ENCODE data around the gene FSTL3. TPM values are rescaled to one million over a fixed set of nuclear protein-coding genes. Genes with fewer than 3 reads are reported as not detected.
A peak's percentile ranks its signal among the peaks of the same experiment; 100 is the strongest.

Gene FSTL3
- total and polyA plus RNA-seq, 2 of the 13 experiments (the other 11 are each of a cell fraction or from before 2014, with no cell fraction given) = 13.5 to 15.6 TPM

DNA sequence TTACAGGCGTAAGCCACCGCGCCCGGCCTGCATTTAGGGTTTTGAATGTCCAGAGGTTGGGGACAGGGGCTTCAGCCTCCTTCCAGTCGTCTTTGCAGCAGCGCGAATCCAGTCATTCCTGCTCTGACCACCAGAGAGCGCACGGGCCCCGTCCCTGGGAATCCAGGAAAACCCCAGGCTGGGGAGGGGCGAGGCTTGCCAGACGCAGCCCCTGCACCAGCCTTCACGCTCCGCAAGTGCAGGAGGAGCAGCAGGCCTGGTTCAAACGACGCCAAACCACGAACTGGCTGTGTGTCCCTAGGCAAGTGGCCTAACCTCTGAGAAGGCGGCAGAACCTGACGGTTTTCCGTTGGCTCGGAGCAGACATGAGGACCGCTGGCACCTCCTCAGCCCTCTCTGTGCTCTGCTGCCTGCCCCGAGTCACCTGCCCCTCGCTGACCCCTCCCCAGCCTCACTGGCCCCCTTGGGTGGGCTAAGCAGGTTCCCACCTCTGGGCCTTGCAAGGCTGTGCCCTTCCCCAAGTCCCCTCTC, 11.2 kb upstream of the FSTL3 start (continued):
- peak; percentile 43; the same call in 1 of the 2 replicates for TF ChIP-seq ZSCAN21 (CRISPR knock-in tag; IDR thresholded peaks at IDR 0.05; ENCODE audit: borderline replicate concordance)
- TF ChIP-seq SALL1 (CRISPR knock-in tag; IDR thresholded peaks at IDR 0.05) = peak; percentile 90
- TF ChIP-seq SETDB1 (CRISPR knock-in tag; IDR thresholded peaks at IDR 0.05; ENCODE audit: borderline replicate concordance) = 0 out of 2 replicates have a peak, but pooled peaks have one; percentile 36
- no peak for TF ChIP-seq ZNF577 (CRISPR knock-in tag; IDR thresholded peaks at IDR 0.05; ENCODE audit: borderline replicate concordance, low read depth)
- TF ChIP-seq ZNF839 (CRISPR knock-in tag; IDR thresholded peaks at IDR 0.05; ENCODE audit: borderline replicate concordance) = no peak
- TF ChIP-seq, protein P1, sequence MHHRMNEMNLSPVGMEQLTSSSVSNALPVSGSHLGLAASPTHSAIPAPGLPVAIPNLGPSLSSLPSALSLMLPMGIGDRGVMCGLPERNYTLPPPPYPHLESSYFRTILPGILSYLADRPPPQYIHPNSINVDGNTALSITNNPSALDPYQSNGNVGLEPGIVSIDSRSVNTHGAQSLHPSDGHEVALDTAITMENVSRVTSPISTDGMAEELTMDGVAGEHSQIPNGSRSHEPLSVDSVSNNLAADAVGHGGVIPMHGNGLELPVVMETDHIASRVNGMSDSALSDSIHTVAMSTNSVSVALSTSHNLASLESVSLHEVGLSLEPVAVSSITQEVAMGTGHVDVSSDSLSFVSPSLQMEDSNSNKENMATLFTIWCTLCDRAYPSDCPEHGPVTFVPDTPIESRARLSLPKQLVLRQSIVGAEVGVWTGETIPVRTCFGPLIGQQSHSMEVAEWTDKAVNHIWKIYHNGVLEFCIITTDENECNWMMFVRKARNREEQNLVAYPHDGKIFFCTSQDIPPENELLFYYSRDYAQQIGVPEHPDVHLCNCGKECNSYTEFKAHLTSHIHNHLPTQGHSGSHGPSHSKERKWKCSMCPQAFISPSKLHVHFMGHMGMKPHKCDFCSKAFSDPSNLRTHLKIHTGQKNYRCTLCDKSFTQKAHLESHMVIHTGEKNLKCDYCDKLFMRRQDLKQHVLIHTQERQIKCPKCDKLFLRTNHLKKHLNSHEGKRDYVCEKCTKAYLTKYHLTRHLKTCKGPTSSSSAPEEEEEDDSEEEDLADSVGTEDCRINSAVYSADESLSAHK (CRISPR knock-in tag; IDR thresholded peaks at IDR 0.05; ENCODE audit: borderline replicate concordance) = no peak
- TF ChIP-seq PRPF4 (IDR thresholded peaks at IDR 0.05; ENCODE audit: low read depth, low read length, poor library complexity, severe bottlenecking) = no peak
- no peak for TF ChIP-seq ZKSCAN5 (CRISPR knock-in tag; IDR thresholded peaks at IDR 0.05)
- TF ChIP-seq HCFC1 (IDR thresholded peaks at IDR 0.05; ENCODE audit: low read depth, low read length) = no peak
- no peak for TF ChIP-seq SKI (IDR thresholded peaks at IDR 0.05; ENCODE audit: partially characterized antibody)
- TF ChIP-seq, protein P2, sequence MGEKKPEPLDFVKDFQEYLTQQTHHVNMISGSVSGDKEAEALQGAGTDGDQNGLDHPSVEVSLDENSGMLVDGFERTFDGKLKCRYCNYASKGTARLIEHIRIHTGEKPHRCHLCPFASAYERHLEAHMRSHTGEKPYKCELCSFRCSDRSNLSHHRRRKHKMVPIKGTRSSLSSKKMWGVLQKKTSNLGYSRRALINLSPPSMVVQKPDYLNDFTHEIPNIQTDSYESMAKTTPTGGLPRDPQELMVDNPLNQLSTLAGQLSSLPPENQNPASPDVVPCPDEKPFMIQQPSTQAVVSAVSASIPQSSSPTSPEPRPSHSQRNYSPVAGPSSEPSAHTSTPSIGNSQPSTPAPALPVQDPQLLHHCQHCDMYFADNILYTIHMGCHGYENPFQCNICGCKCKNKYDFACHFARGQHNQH (CRISPR knock-in tag; IDR thresholded peaks at IDR 0.05) = peak; percentile 52; the same call in 1 of the 2 replicates
- peak; percentile 60; the same call in 1 of the 2 replicates for TF ChIP-seq KLF12 (CRISPR knock-in tag; IDR thresholded peaks at IDR 0.05; ENCODE audit: borderline replicate concordance)
- TF ChIP-seq KDM5B (CRISPR knock-in tag; IDR thresholded peaks at IDR 0.05; ENCODE audit: borderline replicate concordance) = peak; percentile 80; the same call in 1 of the 2 replicates
- TF ChIP-seq SMC3 (IDR thresholded peaks at IDR 0.05; ENCODE audit: low read length) = peak; percentile 88
- TF ChIP-seq, protein P3, sequence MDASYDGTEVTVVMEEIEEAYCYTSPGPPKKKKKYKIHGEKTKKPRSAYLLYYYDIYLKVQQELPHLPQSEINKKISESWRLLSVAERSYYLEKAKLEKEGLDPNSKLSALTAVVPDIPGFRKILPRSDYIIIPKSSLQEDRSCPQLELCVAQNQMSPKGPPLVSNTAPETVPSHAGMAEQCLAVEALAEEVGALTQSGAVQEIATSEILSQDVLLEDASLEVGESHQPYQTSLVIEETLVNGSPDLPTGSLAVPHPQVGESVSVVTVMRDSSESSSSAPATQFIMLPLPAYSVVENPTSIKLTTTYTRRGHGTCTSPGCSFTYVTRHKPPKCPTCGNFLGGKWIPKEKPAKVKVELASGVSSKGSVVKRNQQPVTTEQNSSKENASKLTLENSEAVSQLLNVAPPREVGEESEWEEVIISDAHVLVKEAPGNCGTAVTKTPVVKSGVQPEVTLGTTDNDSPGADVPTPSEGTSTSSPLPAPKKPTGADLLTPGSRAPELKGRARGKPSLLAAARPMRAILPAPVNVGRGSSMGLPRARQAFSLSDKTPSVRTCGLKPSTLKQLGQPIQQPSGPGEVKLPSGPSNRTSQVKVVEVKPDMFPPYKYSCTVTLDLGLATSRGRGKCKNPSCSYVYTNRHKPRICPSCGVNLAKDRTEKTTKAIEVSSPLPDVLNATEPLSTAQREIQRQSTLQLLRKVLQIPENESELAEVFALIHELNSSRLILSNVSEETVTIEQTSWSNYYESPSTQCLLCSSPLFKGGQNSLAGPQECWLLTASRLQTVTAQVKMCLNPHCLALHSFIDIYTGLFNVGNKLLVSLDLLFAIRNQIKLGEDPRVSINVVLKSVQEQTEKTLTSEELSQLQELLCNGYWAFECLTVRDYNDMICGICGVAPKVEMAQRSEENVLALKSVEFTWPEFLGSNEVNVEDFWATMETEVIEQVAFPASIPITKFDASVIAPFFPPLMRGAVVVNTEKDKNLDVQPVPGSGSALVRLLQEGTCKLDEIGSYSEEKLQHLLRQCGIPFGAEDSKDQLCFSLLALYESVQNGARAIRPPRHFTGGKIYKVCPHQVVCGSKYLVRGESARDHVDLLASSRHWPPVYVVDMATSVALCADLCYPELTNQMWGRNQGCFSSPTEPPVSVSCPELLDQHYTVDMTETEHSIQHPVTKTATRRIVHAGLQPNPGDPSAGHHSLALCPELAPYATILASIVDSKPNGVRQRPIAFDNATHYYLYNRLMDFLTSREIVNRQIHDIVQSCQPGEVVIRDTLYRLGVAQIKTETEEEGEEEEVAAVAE (CRISPR knock-in tag; IDR thresholded peaks at IDR 0.05; ENCODE audit: borderline replicate concordance) = 0 out of 2 replicates have a peak, but pooled peaks have one; percentile 31
- TF ChIP-seq NFATC3 (CRISPR knock-in tag; IDR thresholded peaks at IDR 0.05) = no peak
- peak; percentile 63; the same call in 1 of the 2 replicates for TF ChIP-seq GABPB1 (CRISPR knock-in tag; IDR thresholded peaks at IDR 0.05)
- peak; percentile 63 for TF ChIP-seq SAP130 (CRISPR knock-in tag; IDR thresholded peaks at IDR 0.05; ENCODE audit: low read depth)
- TF ChIP-seq HES4 (CRISPR knock-in tag; IDR thresholded peaks at IDR 0.05; ENCODE audit: borderline replicate concordance) = peak; percentile 75; the same call in 1 of the 2 replicates
- TF ChIP-seq, protein P4, sequence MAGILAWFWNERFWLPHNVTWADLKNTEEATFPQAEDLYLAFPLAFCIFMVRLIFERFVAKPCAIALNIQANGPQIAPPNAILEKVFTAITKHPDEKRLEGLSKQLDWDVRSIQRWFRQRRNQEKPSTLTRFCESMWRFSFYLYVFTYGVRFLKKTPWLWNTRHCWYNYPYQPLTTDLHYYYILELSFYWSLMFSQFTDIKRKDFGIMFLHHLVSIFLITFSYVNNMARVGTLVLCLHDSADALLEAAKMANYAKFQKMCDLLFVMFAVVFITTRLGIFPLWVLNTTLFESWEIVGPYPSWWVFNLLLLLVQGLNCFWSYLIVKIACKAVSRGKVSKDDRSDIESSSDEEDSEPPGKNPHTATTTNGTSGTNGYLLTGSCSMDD (CRISPR knock-in tag; IDR thresholded peaks at IDR 0.05) = no peak
- peak; percentile 30; the same call in 1 of the 2 replicates for TF ChIP-seq YEATS2 (CRISPR knock-in tag; IDR thresholded peaks at IDR 0.05; ENCODE audit: borderline replicate concordance)

Data from HepG2 (cell line).